HFF-Myc (cell line): ENCODE measurements around the gene ZGLP1.

ENCODE experiments used
- DNase-seq: peaks from one replicate; pipeline ENCODE4 v3.0.0-alpha.2; 2011; ENCODE audit warnings: low read depth; ENCODE audit errors: extremely low read depth
- H3K4me3 ChIP-seq: replicated peaks from 2 replicates; pipeline ENCODE4 v1.5.1; 2011; ENCODE audit warnings: low read depth, mild to moderate bottlenecking, control low read depth, low read length
- CTCF ChIP-seq: IDR thresholded peaks from 2 replicates; pipeline ENCODE4 v1.5.1; 2012; ENCODE audit warnings: mild to moderate bottlenecking, low read depth, low read length, control low read depth; ENCODE audit errors: missing control alignments

Gene ZGLP1

GRCh38 chr19:10305139-10305806, 4.3 kb downstream of the ZGLP1 start:
- no peak overlapping the region for H3K4me3 ChIP-seq
- no peak for DNase-seq
- no peak for TF ChIP-seq CTCF

- no peak for DNase-seq
- TF ChIP-seq CTCF: no peak
- H3K4me3 ChIP-seq: no peak overlapping the region
These were observed 9.8 kb downstream of the ZGLP1 start for GRCh38 chr19:10299545-10300458.

GRCh38 chr19:10295847-10296591, 13.6 kb downstream of the ZGLP1 start:
- H3K4me3 ChIP-seq: no peak overlapping the region
- TF ChIP-seq CTCF: no peak
- no peak for DNase-seq

GRCh38 chr19:10295305-10295846, 14.2 kb downstream of the ZGLP1 start:
- no peak overlapping the region for H3K4me3 ChIP-seq
- TF ChIP-seq CTCF: peak; percentile 7
- DNase-seq: no peak

GRCh38 chr19:10294368-10294697, 15.3 kb downstream of the ZGLP1 start:
- no peak overlapping the region for H3K4me3 ChIP-seq
- no peak for TF ChIP-seq CTCF
- DNase-seq: no peak

- TF ChIP-seq CTCF: no peak
- no peak overlapping the region for H3K4me3 ChIP-seq
- DNase-seq: no peak
These were observed 15.8 kb downstream of the ZGLP1 start for GRCh38 chr19:10293637-10294367.
